GM12878 (cell line): ENCODE data around the gene RNF220. TPM values are rescaled to one million over a fixed set of nuclear protein-coding genes. Genes with fewer than 3 reads are reported as not detected.

Experiments
- ATAC-seq: fragments of 200-7000 bp; cut with Tn5 transposase; 3 replicates; pipeline ENCODE4 v1.9.1; 2020; ENCODE audit warnings: mild to moderate bottlenecking, moderate library complexity
- BruUV-seq: library from RNA; stranded (reverse); fragments of 400-500 nt; replicated peaks from 2 replicates; lab custom pipeline; 2021; lab: Mats Ljungman, UMichigan
- CTCF ChIA-PET: fragments of 300-600 bp; sonication (Branson Sonifier 250); formaldehyde crosslinking; extraction: SDS; loops from one replicate; lab custom pipeline; 2021; ENCODE audit warnings: inconsistent platforms; lab: Yijun Ruan, JAX
- POLR2A ChIA-PET: fragments of 350-600 bp; formaldehyde crosslinking; extraction: SDS; loops from one replicate; lab custom pipeline; 2021; ENCODE audit warnings: inconsistent platforms; lab: Charles Lee
- RAD21 ChIA-PET: fragments of 300-600 bp; sonication (Branson Sonifier 250); formaldehyde crosslinking; loops from one replicate; lab custom pipeline; 2023; ENCODE audit warnings: antibody characterized with exemption; ENCODE audit not compliant: unreplicated experiment; lab: Charles Lee
- SMC1A ChIA-PET: fragments of 300-600 bp; sonication (Branson Sonifier 250); formaldehyde crosslinking; loops from one replicate; lab custom pipeline; 2023; ENCODE audit not compliant: unreplicated experiment, uncharacterized antibody; lab: Charles Lee
- DNase-seq: peaks from one replicate; pipeline ENCODE4 v3.0.0-alpha.2; 2011; ENCODE audit warnings: low read depth, low spot score
- FAIRE-seq: peaks from 3 replicates; lab custom pipeline; 2011; peaks lifted over from hg19 to GRCh38; lab: Jason Lieb, UNC
- H2AFZ ChIP-seq: 2 replicates; pipeline ENCODE4 v1.6.0; 2011; ENCODE audit warnings: low read depth, low read length, control low read depth; ENCODE audit not compliant: control insufficient read depth
- H3K27ac ChIP-seq: 2 replicates; pipeline ENCODE4 v1.5.1; 2011; ENCODE audit warnings: control low read depth; ENCODE audit not compliant: control insufficient read depth, insufficient read depth
- H3K27me3 ChIP-seq, 2 experiments: replicated peaks in 1 of 2; 2 replicates each; pipeline versions ENCODE4 v1.6.0 to v1.6.1; 2011; ENCODE audit warnings: low read length in 1 of 2; ENCODE audit not compliant: control insufficient read depth in 2 of 2, insufficient read depth in 2 of 2
- H3K36me3 ChIP-seq, 2 experiments: 2 replicates each; pipeline ENCODE4 v1.5.1; 2011; ENCODE audit warnings: low read length in 1 of 2; ENCODE audit not compliant: control insufficient read depth in 2 of 2, insufficient read depth in 2 of 2
- H3K4me1 ChIP-seq: 2 replicates; pipeline ENCODE4 v1.6.1; 2011; ENCODE audit warnings: mild to moderate bottlenecking, low read length, moderate library complexity, mixed read lengths; ENCODE audit not compliant: control insufficient read depth, insufficient read depth
- H3K4me2 ChIP-seq: 2 replicates; pipeline ENCODE4 v1.6.0; 2011; ENCODE audit warnings: control low read depth; ENCODE audit not compliant: control insufficient read depth, insufficient read depth
- H3K4me3 ChIP-seq: fragments of 200-600 bp; sonication (generic); 2 replicates; pipeline ENCODE4 v1.5.1; 2016
- H3K79me2 ChIP-seq: 2 replicates; pipeline ENCODE4 v1.6.0; 2011; ENCODE audit warnings: low read length; ENCODE audit not compliant: control insufficient read depth, insufficient read depth
- H3K9ac ChIP-seq: 2 replicates; pipeline ENCODE4 v1.8.0; 2011; ENCODE audit warnings: low read length, control low read depth, mixed read lengths; ENCODE audit not compliant: control insufficient read depth, insufficient read depth
- H3K9me3 ChIP-seq: replicated peaks from 3 replicates; pipeline ENCODE4 v1.5.1; 2011; ENCODE audit warnings: mild to moderate bottlenecking, low read length; ENCODE audit not compliant: control insufficient read depth, insufficient read depth
- H4K20me1 ChIP-seq: 2 replicates; pipeline ENCODE4 v1.6.0; 2011; ENCODE audit not compliant: control insufficient read depth, insufficient read depth
- BCL11A ChIP-seq: IDR thresholded peaks from 2 replicates; pipeline ENCODE4 v1.6.1; 2011; ENCODE audit warnings: low read depth, low read length
- CHD1 ChIP-seq: IDR thresholded peaks from 2 replicates; pipeline ENCODE4 v1.6.1; 2012; ENCODE audit warnings: low read depth, low read length, improper control_type of control experiment
- MTA2 ChIP-seq: fragments of 450-650 bp; IDR thresholded peaks from 2 replicates; pipeline ENCODE4 v1.6.1; 2016; ENCODE audit warnings: low read depth, mild to moderate bottlenecking, moderate library complexity
- PKNOX1 ChIP-seq: fragments of 450-650 bp; IDR thresholded peaks from 2 replicates; pipeline ENCODE4 v1.6.1; 2016; ENCODE audit warnings: mild to moderate bottlenecking
- POLR2A ChIP-seq: IDR thresholded peaks from 2 replicates; pipeline ENCODE4 v1.6.1; 2011; ENCODE audit warnings: low read depth, mild to moderate bottlenecking, low read length
- SREBF1 ChIP-seq: IDR thresholded peaks from 2 replicates; pipeline ENCODE4 v1.6.1; 2012; ENCODE audit warnings: mild to moderate bottlenecking, low read length
- SRF ChIP-seq, 2 experiments: IDR thresholded peaks; 2 replicates each; pipeline ENCODE4 v1.6.1; 2011; ENCODE audit warnings: low read depth in 2 of 2, low read length in 2 of 2, mild to moderate bottlenecking in 1 of 2, moderate library complexity in 1 of 2
- WGBS: methylation state at CpG from one replicate; pipeline ENCODE4 v1.1.6; 2016; ENCODE audit warnings: low lambda C conversion rate; ENCODE audit not compliant: insufficient replicate concordance, insufficient coverage; ENCODE audit errors: missing lambda C conversion rate; 5-methylcytosine and 5-hydroxymethylcytosine counted together
- in situ Hi-C: fragments of 300-500 bp; cut with MboI; formaldehyde crosslinking; loops from 9 replicates; pipeline ENCODE4 v1.14.3; 2018; ENCODE audit warnings: mixed read lengths
- intact Hi-C: fragments of 100-400 bp; cut with micrococcal nuclease; formaldehyde crosslinking; loops from one replicate; pipeline ENCODE4 v1.14.2; 2022; ENCODE audit not compliant: unreplicated experiment
- polyA plus RNA-seq, 11 experiments: library from polyadenylated mRNA; depleted of rRNA in 4 of 11; unstranded in 6 of 11; stranded (reverse) in 5 of 11; fragments of >200 nt; fragmentation: Nextera tagmentation in 4 of 11; fragmentation: Illumina TruSeq in 1 of 11; extraction: Ambion mirVana in 4 of 11; extraction: Trizol in 1 of 11; gene quantifications; 1 replicate in 1 of 11; 2 replicates in 10 of 11; pipeline versions ENCODE4 v1.2.1 to v1.2.3, GENCODE V29; 2011 to 2016; ENCODE audit warnings: inconsistent platforms in 2 of 11, missing spikeins in 2 of 11, low read depth in 1 of 11
- total RNA-seq, 4 experiments: library from RNA; depleted of rRNA in 3 of 4; stranded (reverse); fragments of >200 nt in 3 of 4; fragmentation: Illumina TruSeq in 1 of 4; extraction: Trizol in 1 of 4; gene quantifications; 2 replicates each; pipeline versions ENCODE4 v1.2.1 to v1.2.3, GENCODE V29; 2013 to 2021
- TF ChIP-seq, protein P1 (sequence below): IDR thresholded peaks from 2 replicates; pipeline ENCODE4 v1.6.1; 2012; ENCODE audit warnings: low read depth, low read length, improper control_type of control experiment
- TF ChIP-seq, protein P2 (sequence below): fragments of 450-650 bp; IDR thresholded peaks from 2 replicates; pipeline ENCODE4 v1.6.1; 2017; ENCODE audit warnings: mild to moderate bottlenecking, moderate library complexity

Gene RNF220
- total and polyA plus RNA-seq, 10 of the 15 experiments (the other 5 are each of a cell fraction or from before 2014, with no cell fraction given), result 4.6 to 84.1 (median 53.7) TPM

DNA sequence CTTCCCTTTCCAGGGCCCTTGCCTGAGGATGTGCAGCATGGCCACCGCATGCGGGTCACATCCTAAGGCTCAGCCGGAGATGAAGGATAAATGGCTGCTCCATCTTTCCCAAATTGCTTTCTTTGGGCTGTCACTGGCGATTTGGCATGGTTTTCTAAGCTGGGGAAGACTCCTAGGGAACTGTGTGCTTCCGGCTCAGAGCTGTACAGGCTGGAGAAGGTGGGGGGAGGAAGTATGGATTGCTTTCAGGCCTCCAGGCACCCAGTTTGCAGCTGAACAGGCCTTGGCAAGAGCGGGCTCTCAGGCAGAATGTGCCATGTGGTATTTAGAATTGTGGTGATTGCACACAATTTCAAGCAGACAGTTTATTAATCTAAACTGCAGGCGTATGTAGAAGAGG, 220.3 kb downstream of the RNF220 start:
- DNase-seq (no peak), FAIRE-seq (no peak), ATAC-seq (no peak)
- no TSS peak for BruUV-seq
- no peak overlapping the region for H3K4me3 ChIP-seq
- H2AFZ ChIP-seq, result no peak overlapping the region
- H3K9me3 ChIP-seq, result no peaks in the 10 kb centered on the region
- no peaks in the 10 kb centered on the region for H3K4me1 ChIP-seq
- CTCF ChIA-PET, result interaction anchor here (0.8 to 2.7 kb wide), 2 partner anchors 16 to 27 kb away, joined by 3 to 10 read pairs; no protein-coding TSS in a partner anchor
- H3K79me2 ChIP-seq, result no peaks in the 10 kb centered on the region
- TF ChIP-seq SREBF1 (no peak), PKNOX1 (no peak), BCL11A (no peak), CHD1 (no peak), MTA2 (no peak), POLR2A (no peak), SRF (IDR thresholded peaks at IDR 0.05; ENCODE audit: low read depth in 2 of 2, low read length in 2 of 2) (no peak)
- TF ChIP-seq, protein P1, sequence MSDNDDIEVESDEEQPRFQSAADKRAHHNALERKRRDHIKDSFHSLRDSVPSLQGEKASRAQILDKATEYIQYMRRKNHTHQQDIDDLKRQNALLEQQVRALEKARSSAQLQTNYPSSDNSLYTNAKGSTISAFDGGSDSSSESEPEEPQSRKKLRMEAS, result no peak
- TF ChIP-seq, protein P2, sequence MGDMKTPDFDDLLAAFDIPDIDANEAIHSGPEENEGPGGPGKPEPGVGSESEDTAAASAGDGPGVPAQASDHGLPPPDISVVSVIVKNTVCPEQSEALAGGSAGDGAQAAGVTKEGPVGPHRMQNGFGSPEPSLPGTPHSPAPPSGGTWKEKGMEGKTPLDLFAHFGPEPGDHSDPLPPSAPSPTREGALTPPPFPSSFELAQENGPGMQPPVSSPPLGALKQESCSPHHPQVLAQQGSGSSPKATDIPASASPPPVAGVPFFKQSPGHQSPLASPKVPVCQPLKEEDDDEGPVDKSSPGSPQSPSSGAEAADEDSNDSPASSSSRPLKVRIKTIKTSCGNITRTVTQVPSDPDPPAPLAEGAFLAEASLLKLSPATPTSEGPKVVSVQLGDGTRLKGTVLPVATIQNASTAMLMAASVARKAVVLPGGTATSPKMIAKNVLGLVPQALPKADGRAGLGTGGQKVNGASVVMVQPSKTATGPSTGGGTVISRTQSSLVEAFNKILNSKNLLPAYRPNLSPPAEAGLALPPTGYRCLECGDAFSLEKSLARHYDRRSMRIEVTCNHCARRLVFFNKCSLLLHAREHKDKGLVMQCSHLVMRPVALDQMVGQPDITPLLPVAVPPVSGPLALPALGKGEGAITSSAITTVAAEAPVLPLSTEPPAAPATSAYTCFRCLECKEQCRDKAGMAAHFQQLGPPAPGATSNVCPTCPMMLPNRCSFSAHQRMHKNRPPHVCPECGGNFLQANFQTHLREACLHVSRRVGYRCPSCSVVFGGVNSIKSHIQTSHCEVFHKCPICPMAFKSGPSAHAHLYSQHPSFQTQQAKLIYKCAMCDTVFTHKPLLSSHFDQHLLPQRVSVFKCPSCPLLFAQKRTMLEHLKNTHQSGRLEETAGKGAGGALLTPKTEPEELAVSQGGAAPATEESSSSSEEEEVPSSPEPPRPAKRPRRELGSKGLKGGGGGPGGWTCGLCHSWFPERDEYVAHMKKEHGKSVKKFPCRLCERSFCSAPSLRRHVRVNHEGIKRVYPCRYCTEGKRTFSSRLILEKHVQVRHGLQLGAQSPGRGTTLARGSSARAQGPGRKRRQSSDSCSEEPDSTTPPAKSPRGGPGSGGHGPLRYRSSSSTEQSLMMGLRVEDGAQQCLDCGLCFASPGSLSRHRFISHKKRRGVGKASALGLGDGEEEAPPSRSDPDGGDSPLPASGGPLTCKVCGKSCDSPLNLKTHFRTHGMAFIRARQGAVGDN, result no peak
- H3K9ac ChIP-seq, result no peak overlapping the region
- H3K4me2 ChIP-seq, result no peak overlapping the region
- RAD21 ChIA-PET, result no interaction called here
- no peaks in the 10 kb centered on the region for H3K36me3 ChIP-seq
- H3K27ac ChIP-seq, result no peak overlapping the region
- POLR2A ChIA-PET, result no interaction called here
- no peaks in the 10 kb centered on the region for H4K20me1 ChIP-seq
- SMC1A ChIA-PET, result no interaction called here
- H3K27me3 ChIP-seq, result no peaks in the 10 kb centered on the region; a peak in 2 of 4 replicates
- intact Hi-C loops (no loop called here), in situ Hi-C loops (no loop called here)
- 54% methylated on average over 7 of the region's 7 CpGs for WGBS
